RPMI7951 (cell line): ENCODE results near the gene E2F7. TPM values are rescaled to one million over a fixed set of nuclear protein-coding genes. Genes with fewer than 3 reads are reported as not detected.

Source experiments
- DNase-seq: peaks from one replicate; pipeline ENCODE4 v3.0.0-alpha.2; 2012; ENCODE audit warnings: low read depth
- total RNA-seq: library from RNA; depleted of rRNA; stranded (reverse); fragments of >200 nt; shearing (Covaris generic); gene quantifications from 2 replicates; pipeline ENCODE4 v1.2.3, GENCODE V29; 2014; rRNA removed

E2F7 gene
- total RNA-seq, 1 experiment from 2014 or later = 26.3 TPM

GRCh38 chr12:77013091-77013490 lies 52.3 kb downstream of the E2F7 start:
- no peak for DNase-seq

- peak; percentile 61 for DNase-seq
Observed at GRCh38 chr12:77010691-77011548, 54.4 kb downstream of the E2F7 start.

DNA sequence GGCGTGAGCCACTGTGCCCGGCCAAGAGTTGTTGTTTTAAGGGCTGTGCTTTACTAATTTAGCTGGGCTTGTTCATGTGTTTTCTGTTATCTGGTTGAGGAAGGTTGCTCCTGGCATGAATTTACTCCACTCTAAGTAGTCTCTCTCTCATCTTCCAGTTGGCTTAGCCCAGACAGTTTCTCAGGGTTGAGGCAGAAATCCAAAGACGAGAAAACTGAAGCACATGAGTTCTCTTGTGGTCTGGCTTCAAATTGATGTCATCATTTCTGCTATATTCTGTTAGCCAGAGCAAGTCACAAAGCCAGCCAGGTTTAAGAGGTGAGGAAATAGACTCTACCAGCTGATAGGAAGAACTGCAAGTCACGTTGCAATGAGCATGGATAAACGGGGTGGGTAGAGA lies 57.9 kb downstream of the E2F7 start:
- DNase-seq = no peak

- DNase-seq = no peak
Observed at GRCh38 chr12:77005611-77006098, 59.7 kb downstream of the E2F7 start.

DNA sequence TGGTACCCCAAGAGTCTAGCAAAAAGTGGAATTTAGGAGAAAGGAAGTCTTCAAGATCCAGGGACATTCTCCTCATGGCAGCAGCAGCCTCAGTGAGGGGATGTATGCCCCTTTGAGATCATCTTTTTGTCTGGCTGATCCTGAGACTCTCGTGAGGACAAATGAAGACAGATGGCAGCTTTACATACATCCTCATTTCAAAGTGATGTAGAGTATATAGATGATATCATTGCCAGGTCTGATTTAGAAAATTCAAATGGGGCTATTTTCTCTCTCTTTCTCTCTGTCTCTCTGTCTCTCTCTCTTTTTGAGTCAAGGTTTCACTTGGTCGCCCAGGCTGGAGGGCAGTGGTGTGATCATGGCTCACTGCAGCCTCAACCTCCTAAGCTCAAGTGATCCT lies 61.5 kb downstream of the E2F7 start:
- DNase-seq = no peak

DNA sequence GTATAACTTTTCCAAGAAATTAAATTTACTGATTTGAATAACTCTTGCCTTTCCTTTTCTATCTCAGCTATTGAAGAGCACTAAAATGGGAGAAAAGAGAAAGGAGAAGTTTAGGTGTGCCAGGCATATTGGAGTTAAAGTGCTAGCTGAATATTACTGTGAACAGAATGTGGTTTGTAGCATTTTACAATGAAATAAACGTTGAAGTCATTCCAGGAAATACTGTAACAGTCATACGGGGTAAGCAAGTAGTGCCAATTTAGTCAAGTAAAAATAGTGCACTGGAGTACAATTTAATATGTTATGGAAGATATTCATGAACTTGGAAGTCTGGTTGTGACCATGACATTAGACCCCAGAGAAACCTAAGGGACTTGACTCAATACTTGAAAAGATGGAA lies 62.1 kb downstream of the E2F7 start:
- no peak for DNase-seq

DNA sequence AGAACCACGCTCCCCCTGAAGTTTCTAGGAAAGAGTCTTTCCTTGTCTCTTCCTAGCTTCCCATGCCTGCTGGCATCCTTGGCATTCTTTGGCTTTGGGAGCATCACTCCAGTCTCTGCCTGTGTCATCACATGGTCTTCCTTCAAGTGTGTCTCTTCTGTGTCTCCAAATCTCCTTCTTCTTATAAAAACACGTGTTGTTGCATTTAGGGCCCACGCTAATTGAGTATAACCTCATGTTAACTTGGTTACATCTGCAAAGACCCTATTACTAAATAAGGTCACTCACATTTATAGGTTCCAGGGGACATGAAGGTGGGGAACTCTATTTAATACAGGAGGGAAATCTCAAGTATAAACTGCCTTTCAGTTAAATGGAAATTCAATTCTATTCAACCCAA lies 63.0 kb downstream of the E2F7 start:
- DNase-seq = no peak

DNA sequence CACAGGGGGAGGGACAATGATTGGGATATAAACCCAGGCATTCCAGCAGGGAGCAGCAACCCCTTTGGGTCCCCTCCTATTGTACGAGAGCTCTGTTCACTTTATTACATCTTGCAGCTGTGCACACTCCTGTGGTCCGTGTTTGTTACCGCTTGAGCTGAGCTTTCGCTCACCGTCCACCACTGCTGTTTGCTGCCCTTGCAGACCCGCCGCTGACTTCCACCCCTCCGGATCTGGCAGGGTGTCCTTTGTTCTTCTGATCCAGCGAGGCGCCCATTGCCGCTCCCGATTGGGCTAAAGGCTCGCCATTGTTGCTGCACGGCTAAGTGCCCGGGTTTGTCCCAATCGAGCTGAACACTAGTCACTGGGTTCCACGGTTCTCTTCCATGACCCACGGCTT lies 64.1 kb downstream of the E2F7 start:
- DNase-seq = no peak

GRCh38 chr12:76998908-76999556 lies 66.3 kb downstream of the E2F7 start:
- DNase-seq = no peak

DNA sequence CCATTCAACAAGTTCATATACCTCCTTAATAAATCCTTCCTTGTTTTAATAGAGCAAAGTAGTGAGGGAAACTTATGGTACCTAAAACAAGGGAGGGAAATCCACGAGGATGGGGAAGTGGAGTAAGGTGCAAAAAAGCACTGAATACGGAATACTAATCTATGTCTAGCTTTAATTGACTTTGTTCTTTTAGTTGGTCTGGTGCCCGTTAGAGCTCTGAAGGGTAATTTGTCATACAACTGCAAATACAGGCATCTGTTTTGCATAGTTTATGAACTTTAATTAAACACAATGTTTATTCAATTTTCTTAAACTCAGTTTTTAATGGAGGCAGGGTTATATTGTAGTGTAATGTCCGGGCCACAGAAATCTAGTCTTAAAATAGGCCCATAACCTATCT lies 67.0 kb downstream of the E2F7 start:
- no peak for DNase-seq

GRCh38 chr12:76997011-76997780 lies 68.2 kb downstream of the E2F7 start:
- no peak for DNase-seq

GRCh38 chr12:76990716-76991115 lies 74.7 kb downstream of the E2F7 start:
- no peak for DNase-seq

DNA sequence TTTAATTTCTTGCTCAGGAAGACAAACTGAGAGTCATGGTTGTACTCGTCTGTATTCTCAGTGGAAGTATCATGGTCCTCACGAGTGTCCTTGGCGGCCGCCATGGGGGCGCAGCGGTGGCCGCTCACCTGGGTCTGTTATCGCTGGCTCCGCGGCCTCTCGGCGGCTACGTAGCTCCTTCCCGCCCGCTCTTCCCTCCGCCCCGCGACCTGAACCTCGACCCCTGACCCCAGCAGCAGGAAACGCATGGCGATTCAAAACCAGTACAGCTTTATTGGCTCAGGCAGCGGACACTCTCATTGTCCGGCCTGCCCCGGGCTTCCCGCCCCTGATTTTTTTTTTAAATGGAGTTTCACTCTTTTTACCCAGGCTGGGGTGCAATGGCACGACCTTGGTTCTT lies 80.8 kb downstream of the E2F7 start:
- DNase-seq = no peak

DNA sequence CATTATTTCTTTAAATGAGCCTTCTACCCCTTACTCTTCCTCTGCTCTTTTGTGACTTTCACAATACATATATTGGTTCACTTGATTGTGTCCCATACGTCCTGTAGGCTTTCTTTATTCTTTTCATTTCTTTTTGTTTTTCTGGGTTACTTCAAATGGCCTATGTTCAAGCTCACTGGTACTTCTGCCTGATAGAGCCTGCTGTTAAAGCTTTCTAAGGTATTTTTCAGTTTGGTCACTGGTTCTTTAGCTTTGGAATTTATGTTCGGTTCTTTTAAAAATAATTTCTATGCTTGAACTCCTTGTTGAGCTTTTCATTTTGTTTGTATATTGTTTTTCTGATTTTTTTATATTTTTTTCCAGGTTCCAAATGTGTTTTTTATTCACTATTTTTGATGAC lies 81.9 kb downstream of the E2F7 start:
- no peak for DNase-seq

DNA sequence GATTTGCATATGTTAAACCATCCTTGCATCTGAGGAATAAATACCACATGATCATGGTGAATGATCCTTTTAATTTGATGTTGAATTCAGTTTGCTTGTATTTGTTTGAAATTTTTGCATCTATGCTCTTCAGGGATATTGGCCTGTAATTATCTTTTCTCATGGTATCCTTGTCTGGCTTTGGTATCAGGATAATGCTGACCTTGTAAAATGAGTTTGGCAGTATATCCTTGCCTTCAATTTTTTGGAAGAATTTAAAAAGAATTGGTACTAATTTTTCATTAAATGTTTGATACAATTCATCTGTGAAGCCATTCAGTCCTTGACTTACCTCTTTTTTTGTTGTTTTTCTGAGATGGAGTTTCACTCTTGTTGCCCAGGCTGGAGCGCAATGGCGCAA lies 85.2 kb downstream of the E2F7 start:
- no peak for DNase-seq

DNA sequence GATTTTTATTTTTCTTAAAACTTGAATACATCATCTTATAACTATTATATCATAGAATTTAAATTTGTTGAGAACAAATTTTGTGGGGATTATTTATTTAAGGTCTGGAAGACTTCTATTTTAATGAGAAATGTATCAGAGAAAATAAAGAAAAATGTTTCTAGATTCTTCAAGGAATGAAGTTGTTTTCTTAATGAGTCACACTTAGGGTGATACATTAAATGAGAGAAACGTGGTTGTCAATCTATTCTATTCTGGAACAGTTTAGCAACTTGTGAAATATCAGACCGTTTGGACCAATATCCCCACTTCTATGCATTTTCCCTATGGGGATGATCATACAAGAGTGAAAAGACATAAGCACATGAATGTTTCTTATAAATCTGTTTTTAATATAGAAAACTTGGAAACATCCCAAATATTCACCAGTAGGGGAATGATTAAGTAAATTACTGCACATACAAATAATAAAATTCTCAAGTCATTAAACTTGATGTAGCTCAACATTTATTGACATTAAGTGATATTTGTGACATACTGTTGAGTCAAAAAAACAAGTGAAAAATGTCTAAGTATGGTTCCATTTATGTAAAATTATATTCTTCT lies 88.5 kb downstream of the E2F7 start:
- DNase-seq = no peak

Other genes starting within 250 kb of the E2F7 start
- 64.2 and 86.6 TPM in 2 replicates for gene CSRP2, start 186.6 kb downstream of the E2F7 start, total RNA-seq